KOPT-K1 (cell line): Measurements from ENCODE around the gene NKAIN4.
"Not testable (repeated sequence)": the region's sequence is repeated elsewhere in the genome, so short reads cannot be mapped to it uniquely, and the experiment has no call there.

Experiments used
- H3K27ac ChIP-seq: fragments of 200-600 bp; sonication (generic); 2 replicates; pipeline ENCODE4 v1.5.1; 2016; ENCODE audit warnings: antibody characterized with exemption, mild to moderate bottlenecking, low read depth, low read length; ENCODE audit not compliant: poor library complexity, severe bottlenecking
- H3K36me3 ChIP-seq: fragments of 200-600 bp; sonication (generic); 2 replicates; pipeline ENCODE4 v1.5.1; 2017; ENCODE audit warnings: antibody characterized with exemption, mild to moderate bottlenecking, low read length, moderate library complexity; ENCODE audit not compliant: insufficient read depth
- H3K9me3 ChIP-seq: fragments of 200-600 bp; sonication (generic); 2 replicates; pipeline ENCODE4 v1.5.1; 2017; ENCODE audit warnings: antibody characterized with exemption, low read length, mild to moderate bottlenecking; ENCODE audit not compliant: insufficient read depth, poor library complexity, severe bottlenecking

Gene NKAIN4

DNA sequence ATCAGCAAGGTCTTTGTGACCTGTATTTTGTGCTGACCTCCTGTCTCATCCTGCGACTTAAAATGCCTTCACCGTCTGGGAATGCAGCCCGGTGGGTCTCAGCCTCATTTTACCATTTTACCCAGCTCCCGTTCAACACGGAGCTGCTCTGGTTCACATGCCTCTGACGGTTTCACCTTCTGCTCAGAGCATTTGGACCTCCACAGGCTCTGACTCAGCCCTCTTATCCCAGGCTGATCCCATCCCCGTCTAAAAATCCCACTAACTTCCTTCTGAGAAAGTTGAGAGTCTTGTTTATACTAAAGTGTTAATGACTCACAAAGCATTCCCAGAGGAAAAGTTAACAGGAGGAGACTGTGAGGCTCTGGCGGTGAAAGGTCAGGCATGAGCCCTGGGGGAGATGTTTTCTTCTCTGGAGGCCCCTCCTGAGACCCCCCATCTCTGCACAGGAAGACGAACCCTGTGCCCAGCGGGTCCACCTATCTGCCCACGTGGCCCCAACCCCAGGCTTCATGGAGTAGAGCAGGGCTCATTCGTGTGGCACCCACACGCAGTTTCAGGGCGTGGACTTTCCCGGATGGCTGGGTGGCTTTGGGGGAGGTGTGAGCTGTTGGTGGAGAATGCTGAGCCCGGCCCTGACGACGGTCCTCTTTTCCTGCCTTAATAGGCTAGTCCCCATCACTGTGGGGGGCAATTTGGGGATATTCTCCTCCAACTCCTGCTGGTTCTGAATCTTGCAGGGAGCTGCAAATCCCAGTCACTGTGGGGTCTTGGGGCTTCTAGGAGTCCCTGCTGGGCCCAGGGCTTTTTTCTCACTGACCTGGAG lies 21.8 kb downstream of the NKAIN4 start:
- Histone ChIP-seq H3K36me3 (no peaks in the 10 kb centered on the region), H3K27ac (no peak overlapping the region), H3K9me3 (no peaks in the 10 kb centered on the region)

DNA sequence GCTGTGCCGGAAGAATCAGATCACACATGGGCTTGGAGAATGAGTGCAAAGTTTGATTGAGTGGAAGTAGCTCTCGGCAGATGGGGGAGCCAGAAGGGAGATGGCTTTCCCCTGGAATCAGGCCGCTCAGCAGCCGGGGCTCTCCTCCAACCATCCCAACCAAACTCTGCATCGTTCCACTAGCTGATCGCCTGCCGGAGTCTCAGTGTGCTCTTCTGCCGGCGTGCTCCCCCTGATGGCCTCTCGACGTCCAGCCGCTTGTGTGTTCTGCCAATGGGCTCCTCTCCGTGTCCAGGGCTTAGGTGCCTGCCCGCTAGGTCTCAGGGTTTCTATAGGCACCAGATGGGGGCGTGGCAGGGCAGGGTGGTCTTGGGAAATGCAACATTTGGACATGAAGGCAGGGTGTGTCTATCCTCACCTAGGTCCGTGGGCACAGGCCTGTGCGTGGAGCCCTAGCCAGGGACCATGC lies 23.4 kb downstream of the NKAIN4 start:
- H3K27ac ChIP-seq = no peak overlapping the region
- H3K36me3 ChIP-seq = no peaks in the 10 kb centered on the region
- H3K9me3 ChIP-seq = no peaks in the 10 kb centered on the region

DNA sequence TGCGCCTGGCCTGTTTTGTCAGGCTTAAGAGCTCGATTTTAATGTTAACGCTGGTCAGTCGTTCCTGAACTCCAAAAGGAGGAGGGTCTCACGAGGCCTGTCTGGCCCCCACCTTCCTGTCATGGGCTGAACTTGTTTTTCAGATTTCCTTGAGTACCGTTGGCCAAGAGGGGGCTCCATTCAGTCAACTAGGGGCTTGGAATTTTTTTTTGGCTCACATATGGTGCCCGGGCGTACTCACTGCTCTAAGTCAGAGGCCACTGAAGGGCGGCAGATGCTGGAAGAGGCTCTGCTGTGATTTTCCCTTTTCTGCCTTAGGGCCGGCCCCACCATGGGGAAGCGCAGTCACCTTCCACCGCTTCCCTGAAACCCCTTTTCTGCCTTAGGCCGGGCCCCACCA lies 25.5 kb downstream of the NKAIN4 start:
- H3K9me3 ChIP-seq = no peaks in the 10 kb centered on the region
- H3K27ac ChIP-seq = no peak overlapping the region
- H3K36me3 ChIP-seq = no peaks in the 10 kb centered on the region

DNA sequence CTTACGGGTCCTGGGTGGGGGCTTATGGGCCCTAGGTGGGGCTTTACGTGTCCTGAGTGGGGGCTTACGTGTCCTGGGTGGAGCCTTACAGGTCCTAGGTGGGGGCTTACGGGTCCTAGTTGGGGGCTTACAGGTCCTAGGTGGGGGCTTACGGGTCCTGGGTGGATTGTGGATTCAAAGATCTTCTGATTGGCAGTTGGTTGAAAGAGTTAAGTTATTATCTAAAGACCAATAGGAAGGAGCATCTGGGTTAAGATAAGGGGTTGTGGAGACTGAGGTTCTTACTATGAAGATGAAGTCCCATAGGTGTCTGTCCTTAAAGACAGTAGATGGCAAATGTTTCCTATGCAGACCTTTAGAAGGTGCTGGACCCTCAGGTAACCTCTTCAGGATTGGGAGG lies 27.0 kb downstream of the NKAIN4 start:
- Histone ChIP-seq H3K9me3 (no peaks in the 10 kb centered on the region), H3K27ac (no peak overlapping the region)

DNA sequence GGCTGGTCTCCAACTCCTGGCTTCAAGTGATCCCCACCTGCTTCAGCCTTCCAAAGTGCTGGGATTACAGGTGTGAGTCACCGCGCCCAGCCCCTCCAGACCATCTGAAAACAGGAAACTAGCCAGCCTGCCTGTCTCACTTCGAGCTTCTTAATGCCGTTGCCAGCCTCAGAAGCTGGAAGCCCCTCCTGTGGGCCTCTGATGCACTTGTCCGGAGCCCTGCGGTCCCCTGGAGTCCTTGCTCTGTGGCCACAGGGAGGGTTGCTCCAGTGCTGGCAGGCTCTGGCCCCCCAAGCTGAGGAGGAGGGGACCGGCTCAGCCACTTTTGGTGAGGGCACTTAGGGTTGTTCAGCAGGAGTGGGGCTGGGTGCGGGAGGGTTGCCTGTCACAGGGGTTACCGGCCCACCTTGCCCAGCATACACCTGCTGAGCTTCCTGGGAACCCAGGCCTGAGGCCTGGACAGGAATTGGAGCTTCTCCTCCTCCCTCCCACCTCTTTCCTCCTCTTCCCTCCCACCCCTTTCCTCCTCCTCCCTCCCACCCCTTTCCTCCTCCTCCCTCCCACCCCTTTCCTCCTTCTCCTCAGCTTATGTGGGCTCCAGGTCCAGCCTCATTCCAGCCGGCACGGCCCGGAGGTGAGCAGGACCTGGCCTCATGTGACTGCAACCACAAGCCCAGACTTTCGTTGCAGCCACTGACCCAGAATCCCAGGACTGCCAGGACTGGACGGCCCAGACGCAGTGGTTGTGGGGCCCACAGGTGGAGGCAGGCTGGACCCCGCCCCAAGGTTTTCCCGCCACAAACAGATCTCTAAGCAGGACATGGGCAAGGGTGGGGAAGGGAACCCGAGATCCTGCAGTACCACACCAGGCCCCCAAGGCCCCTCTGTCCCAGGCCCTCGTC lies 28.0 kb downstream of the NKAIN4 start:
- Histone ChIP-seq H3K36me3 (no peaks in the 10 kb centered on the region), H3K9me3 (no peaks in the 10 kb centered on the region), H3K27ac (no peak overlapping the region)

More for the DNA sequence above, 27.0 kb downstream of the NKAIN4 start:
- H3K36me3 ChIP-seq = no peaks in the 10 kb centered on the region

DNA sequence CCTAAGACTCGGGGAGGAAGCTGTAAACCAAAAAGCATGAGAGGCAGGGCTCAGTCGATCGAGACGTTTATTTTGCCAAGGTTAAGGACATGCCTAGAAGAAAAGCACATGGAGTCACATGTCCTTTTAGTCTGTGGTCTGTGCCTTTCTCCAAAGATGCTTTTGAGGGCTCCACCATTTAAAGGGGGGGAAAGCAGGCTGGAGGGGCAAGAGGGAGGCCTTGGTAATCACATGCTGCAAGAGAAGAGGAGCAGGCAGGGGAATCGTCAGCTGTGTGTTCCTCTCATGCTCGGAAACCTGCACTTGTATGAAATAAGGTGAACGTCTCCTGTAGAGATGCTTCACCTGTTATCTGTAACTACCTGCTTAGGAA lies 29.2 kb downstream of the NKAIN4 start:
- Histone ChIP-seq H3K9me3 (no peaks in the 10 kb centered on the region), H3K27ac (no peak overlapping the region), H3K36me3 (no peaks in the 10 kb centered on the region)

DNA sequence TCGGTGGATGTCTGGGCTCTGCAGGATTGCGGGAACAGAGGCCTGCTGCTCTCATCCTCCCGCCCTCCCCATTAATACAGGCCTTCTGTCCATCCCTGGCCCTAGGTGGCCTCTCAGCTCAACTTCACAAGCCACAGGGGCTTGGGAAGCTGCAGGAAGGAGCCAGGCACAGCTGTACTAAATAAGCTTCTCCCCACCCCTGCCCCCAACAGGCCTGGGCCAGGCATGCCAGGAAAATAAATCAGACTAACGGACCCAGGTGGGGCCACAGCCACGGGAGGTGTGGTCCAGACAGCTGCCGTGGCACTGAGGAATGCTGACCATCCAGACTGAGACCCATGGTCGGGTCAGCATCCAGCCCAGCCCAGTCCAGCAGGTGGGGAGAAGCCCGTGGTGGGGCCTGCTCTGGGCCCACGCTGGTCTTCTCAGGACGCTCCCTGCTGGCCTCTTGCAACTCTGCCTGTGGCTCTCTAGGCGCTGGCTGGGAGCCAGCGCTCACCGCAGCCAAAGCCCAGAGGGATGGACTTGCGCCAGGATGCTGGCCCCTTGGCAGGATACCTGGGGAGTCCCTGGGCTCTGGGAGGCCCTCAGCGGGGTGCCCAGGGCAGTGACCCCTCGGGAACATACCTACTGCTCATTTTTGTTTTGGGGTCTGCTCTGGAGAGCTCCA lies 29.7 kb downstream of the NKAIN4 start:
- Histone ChIP-seq H3K36me3 (no peaks in the 10 kb centered on the region), H3K9me3 (no peaks in the 10 kb centered on the region), H3K27ac (no peak overlapping the region)

DNA sequence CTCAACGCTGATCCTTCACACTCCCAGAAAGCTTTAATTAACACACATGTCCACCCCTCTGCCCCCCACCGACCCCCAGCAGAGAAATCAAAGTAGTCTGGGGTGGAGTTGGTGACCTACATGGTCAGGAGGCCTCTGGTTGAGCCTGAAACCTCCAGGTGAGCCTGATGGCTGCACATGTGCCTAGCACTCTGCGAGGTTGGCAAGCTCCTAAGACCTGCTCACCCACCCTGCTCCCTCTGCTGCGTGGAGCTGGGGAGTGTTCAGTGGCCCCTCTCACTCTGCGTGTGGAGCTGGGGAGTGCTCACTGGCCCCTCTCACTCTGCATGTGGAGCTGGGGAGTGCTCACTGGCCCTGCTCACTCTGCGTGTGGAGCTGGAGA lies 30.4 kb downstream of the NKAIN4 start:
- Histone ChIP-seq H3K27ac (no peak overlapping the region), H3K9me3 (no peaks in the 10 kb centered on the region), H3K36me3 (no peaks in the 10 kb centered on the region)

DNA sequence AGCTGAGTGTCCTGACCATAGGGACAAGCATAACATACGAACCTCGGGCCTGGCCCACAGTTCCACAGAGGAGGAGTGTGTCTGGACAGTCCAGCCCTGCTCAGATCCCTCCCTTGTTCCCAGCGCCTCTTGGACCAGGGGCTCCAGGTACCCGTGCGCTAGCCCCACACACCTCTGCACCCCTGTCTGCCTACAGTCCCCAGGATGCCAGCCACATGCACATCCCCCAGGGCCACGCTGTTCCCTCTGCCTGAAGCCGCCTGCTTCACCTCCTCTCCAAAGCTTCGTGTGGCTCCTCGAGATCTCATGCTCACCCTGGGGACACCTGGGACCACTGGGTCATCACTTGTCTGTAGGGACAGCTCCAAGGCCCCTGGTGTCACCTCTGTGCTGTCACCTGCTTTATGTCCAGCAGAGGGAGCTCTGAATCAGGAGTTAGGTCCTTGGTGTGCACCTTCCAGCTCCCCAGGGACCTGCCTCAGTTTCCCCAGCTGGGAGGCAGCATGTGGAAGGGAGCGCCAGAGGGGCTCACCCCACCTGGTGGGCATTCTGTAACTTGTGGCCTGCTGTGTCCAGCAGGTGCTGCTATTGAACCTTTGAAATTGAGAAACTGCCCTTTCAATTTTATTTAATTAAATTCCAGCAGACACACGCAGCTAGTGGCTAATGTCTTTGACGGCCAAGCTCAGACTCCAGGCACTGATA lies 31.0 kb downstream of the NKAIN4 start:
- Histone ChIP-seq H3K27ac (no peak overlapping the region), H3K36me3 (no peaks in the 10 kb centered on the region), H3K9me3 (no peaks in the 10 kb centered on the region)

DNA sequence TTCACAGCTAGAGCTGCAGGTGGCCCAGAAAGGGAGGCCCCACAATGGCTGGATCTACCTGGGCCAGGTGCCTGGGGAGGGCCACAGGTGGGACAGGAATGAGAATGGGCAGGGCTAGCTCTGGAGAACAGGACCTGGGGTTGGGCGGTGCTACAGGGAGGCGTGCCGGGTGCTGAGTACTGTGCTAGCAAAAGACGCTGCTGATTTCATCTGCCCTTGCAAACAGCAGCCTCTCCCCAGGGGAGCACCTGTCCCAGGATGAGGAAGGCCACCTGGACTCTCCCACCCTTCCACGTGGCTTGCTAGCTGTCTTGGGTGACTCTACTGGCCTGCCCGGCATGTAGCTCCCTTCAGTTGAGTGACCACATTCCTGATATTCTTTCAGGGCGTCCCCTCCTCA lies 31.7 kb downstream of the NKAIN4 start:
- Histone ChIP-seq H3K36me3 (no peaks in the 10 kb centered on the region), H3K27ac (no peak overlapping the region), H3K9me3 (no peaks in the 10 kb centered on the region)

DNA sequence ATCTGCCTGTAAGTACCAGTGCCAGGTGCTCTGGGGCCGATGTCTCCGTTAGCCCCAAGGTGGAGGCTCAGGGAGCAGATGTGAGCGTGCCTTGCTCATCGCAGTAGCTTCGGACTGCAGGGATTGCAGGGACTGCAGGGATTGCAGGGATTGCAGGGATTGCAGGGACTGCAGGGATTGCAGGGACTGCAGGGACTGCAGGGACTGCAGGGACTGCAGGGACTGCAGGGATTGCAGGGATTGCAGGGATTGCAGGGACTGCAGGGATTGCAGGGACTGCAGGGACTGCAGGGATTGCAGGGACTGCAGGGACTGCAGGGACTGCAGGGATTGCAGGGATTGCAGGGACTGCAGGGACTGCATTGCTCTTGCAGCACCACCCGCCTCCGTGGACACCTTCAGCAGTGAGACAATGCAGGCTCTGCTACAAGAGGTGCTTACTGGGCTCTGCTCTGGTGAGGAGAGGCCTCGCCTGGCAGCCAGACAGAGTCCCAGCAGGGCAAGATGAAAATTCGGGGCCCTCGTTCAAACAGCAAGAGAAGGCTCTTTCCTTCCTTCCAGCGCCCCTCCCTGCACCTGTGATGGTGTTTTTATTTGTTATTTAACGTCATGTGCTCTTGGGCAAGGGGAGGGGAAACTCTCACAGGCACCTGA lies 32.7 kb downstream of the NKAIN4 start:
- H3K36me3 ChIP-seq, H3K27ac ChIP-seq, H3K9me3 ChIP-seq: not testable (repeated sequence)

DNA sequence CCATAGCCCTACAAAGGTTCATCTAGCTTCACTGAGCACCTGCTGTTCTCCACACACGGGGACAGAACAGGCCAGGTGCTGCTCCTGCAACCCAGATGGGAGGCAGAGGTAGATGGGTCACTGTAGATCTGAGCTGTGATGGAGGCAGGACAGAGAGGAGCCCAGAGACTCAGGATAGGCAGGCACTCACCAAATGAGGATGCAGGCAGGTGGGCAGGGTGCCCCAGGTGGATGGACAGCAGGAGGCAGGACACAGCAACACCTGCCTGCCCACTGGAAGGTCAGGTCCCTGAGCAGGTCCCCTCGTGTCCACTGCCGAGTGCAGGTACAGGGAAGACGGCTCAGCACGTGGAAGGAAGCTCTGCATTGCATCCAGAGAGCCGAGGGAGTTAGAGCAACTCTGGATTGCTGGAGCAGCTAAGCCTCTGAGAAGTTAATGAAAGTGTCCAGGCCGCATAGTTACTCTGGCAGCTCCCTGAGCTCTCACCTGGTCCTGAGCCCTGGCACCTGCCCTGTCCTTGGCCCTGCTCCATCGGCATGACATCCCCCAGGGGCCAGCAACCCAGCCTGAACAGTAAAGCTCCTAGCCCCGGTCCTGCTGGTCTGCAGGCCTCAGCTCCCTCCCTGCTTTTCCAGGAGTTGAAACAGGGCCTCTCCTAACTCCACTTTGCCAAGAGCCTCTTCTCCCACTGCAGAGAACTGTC lies 33.4 kb downstream of the NKAIN4 start:
- H3K9me3 ChIP-seq = no peaks in the 10 kb centered on the region
- no peaks in the 10 kb centered on the region for H3K36me3 ChIP-seq
- no peak overlapping the region for H3K27ac ChIP-seq

DNA sequence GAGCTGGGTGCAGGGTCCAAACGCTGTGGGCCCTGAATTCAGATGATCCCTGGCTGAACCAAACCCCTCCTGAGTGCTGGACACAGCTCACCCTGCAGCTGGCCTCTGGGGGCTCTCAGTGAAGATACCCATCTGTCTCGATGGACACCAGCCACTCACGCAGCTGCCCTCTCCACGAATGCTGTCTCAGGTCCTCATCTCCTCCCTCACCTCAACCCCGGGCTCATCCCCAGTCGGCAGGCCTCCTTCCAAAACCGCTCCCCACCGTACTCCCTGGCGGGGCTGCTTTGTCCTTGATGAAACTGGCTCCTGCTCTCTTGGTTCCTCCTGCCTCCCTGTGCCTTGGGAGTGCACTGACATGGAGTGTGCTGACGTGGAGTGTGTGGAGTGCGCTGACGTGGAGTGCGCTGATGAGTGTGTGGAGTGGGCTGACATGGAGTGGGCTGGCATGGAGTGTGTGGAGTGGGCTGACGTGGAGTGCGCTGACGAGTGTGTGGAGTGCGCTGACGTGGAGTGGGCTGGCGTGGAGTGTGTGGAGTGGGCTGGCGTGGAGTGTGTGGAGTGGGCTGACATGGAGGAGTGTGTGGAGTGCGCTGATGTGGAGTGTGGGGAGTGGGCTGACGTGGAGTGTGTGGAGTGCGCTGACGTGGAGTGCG lies 34.3 kb downstream of the NKAIN4 start:
- Histone ChIP-seq H3K27ac (no peak overlapping the region), H3K36me3 (no peaks in the 10 kb centered on the region), H3K9me3 (no peaks in the 10 kb centered on the region)
